ENCODE measurements around the gene PRDM16.

The PRDM16 gene

GRCh38 chr1:3323796-3324703 is 255.0 kb downstream of the PRDM16 start:
- H3K9ac ChIP-seq (ENCODE audit: low read length) = no peak overlapping the region
- no peaks in the 10 kb centered on the region for H3K4me1 ChIP-seq (ENCODE audit: control insufficient read depth, insufficient read depth, low read length)
- H3K4me3 ChIP-seq (ENCODE audit: low read length) = no peak overlapping the region
- no peaks in the 10 kb centered on the region for H3K36me3 ChIP-seq (ENCODE audit: control insufficient read depth, insufficient read depth, low read length)
- H3K27ac ChIP-seq (ENCODE audit: low read depth, low read length) = no peak overlapping the region
- peaks cover 4% of the 10 kb centered on the region for H3K27me3 ChIP-seq (ENCODE audit: control insufficient read depth, insufficient read depth, low read length)

- H3K4me1 ChIP-seq (ENCODE audit: control insufficient read depth, insufficient read depth, low read length) = no peaks in the 10 kb centered on the region
- peaks cover 4% of the 10 kb centered on the region for H3K27me3 ChIP-seq (ENCODE audit: control insufficient read depth, insufficient read depth, low read length)
- no peaks in the 10 kb centered on the region for H3K36me3 ChIP-seq (ENCODE audit: control insufficient read depth, insufficient read depth, low read length)
- H3K4me3 ChIP-seq (ENCODE audit: low read length) = no peak overlapping the region
- no peak overlapping the region for H3K27ac ChIP-seq (ENCODE audit: low read depth, low read length)
- no peak overlapping the region for H3K9ac ChIP-seq (ENCODE audit: low read length)
These were observed 255.9 kb downstream of the PRDM16 start for GRCh38 chr1:3324704-3325535.

GRCh38 chr1:3326516-3327388 is 257.7 kb downstream of the PRDM16 start:
- Histone ChIP-seq H3K4me1 (ENCODE audit: control insufficient read depth, insufficient read depth, low read length) (no peaks in the 10 kb centered on the region), H3K4me3 (ENCODE audit: low read length) (no peak overlapping the region), H3K27me3 (ENCODE audit: control insufficient read depth, insufficient read depth, low read length) (peaks cover 4% of the 10 kb centered on the region), H3K9ac (ENCODE audit: low read length) (no peak overlapping the region), H3K27ac (ENCODE audit: low read depth, low read length) (no peak overlapping the region), H3K36me3 (ENCODE audit: control insufficient read depth, insufficient read depth, low read length) (no peaks in the 10 kb centered on the region)

GRCh38 chr1:3327389-3327702 is 258.3 kb downstream of the PRDM16 start:
- Histone ChIP-seq H3K27me3 (ENCODE audit: control insufficient read depth, insufficient read depth, low read length) (peaks cover 4% of the 10 kb centered on the region), H3K36me3 (ENCODE audit: control insufficient read depth, insufficient read depth, low read length) (no peaks in the 10 kb centered on the region), H3K4me3 (ENCODE audit: low read length) (no peak overlapping the region), H3K4me1 (ENCODE audit: control insufficient read depth, insufficient read depth, low read length) (no peaks in the 10 kb centered on the region), H3K27ac (ENCODE audit: low read depth, low read length) (no peak overlapping the region), H3K9ac (ENCODE audit: low read length) (no peak overlapping the region)

- H3K4me3 ChIP-seq (ENCODE audit: low read length) = no peak overlapping the region
- no peaks in the 10 kb centered on the region for H3K4me1 ChIP-seq (ENCODE audit: control insufficient read depth, insufficient read depth, low read length)
- no peak overlapping the region for H3K9ac ChIP-seq (ENCODE audit: low read length)
- no peak overlapping the region for H3K27ac ChIP-seq (ENCODE audit: low read depth, low read length)
- no peaks in the 10 kb centered on the region for H3K27me3 ChIP-seq (ENCODE audit: control insufficient read depth, insufficient read depth, low read length)
- no peaks in the 10 kb centered on the region for H3K36me3 ChIP-seq (ENCODE audit: control insufficient read depth, insufficient read depth, low read length)
These were observed 259.1 kb downstream of the PRDM16 start for GRCh38 chr1:3327936-3328590.

- no peak overlapping the region for H3K27ac ChIP-seq (ENCODE audit: low read depth, low read length)
- no peaks in the 10 kb centered on the region for H3K36me3 ChIP-seq (ENCODE audit: control insufficient read depth, insufficient read depth, low read length)
- H3K4me3 ChIP-seq (ENCODE audit: low read length) = no peak overlapping the region
- no peaks in the 10 kb centered on the region for H3K27me3 ChIP-seq (ENCODE audit: control insufficient read depth, insufficient read depth, low read length)
- H3K9ac ChIP-seq (ENCODE audit: low read length) = no peak overlapping the region
- H3K4me1 ChIP-seq (ENCODE audit: control insufficient read depth, insufficient read depth, low read length) = no peaks in the 10 kb centered on the region
These were observed 260.8 kb downstream of the PRDM16 start for GRCh38 chr1:3329640-3330281.

- Histone ChIP-seq H3K36me3 (ENCODE audit: control insufficient read depth, insufficient read depth, low read length) (no peaks in the 10 kb centered on the region), H3K4me1 (ENCODE audit: control insufficient read depth, insufficient read depth, low read length) (no peaks in the 10 kb centered on the region), H3K27ac (ENCODE audit: low read depth, low read length) (no peak overlapping the region), H3K4me3 (ENCODE audit: low read length) (no peak overlapping the region), H3K9ac (ENCODE audit: low read length) (no peak overlapping the region), H3K27me3 (ENCODE audit: control insufficient read depth, insufficient read depth, low read length) (no peaks in the 10 kb centered on the region)
These were observed 261.8 kb downstream of the PRDM16 start for GRCh38 chr1:3330771-3331245.

- no peak overlapping the region for H3K4me3 ChIP-seq (ENCODE audit: low read length)
- H3K36me3 ChIP-seq (ENCODE audit: control insufficient read depth, insufficient read depth, low read length) = no peaks in the 10 kb centered on the region
- no peaks in the 10 kb centered on the region for H3K4me1 ChIP-seq (ENCODE audit: control insufficient read depth, insufficient read depth, low read length)
- H3K27me3 ChIP-seq (ENCODE audit: control insufficient read depth, insufficient read depth, low read length) = no peaks in the 10 kb centered on the region
- no peak overlapping the region for H3K27ac ChIP-seq (ENCODE audit: low read depth, low read length)
- H3K9ac ChIP-seq (ENCODE audit: low read length) = no peak overlapping the region
These were observed 262.6 kb downstream of the PRDM16 start for GRCh38 chr1:3331564-3331963.

- Histone ChIP-seq H3K9ac (ENCODE audit: low read length) (no peak overlapping the region), H3K4me3 (ENCODE audit: low read length) (no peak overlapping the region), H3K27ac (ENCODE audit: low read depth, low read length) (no peak overlapping the region), H3K36me3 (ENCODE audit: control insufficient read depth, insufficient read depth, low read length) (no peaks in the 10 kb centered on the region), H3K4me1 (ENCODE audit: control insufficient read depth, insufficient read depth, low read length) (no peaks in the 10 kb centered on the region), H3K27me3 (ENCODE audit: control insufficient read depth, insufficient read depth, low read length) (no peaks in the 10 kb centered on the region)
These were observed 263.0 kb downstream of the PRDM16 start for GRCh38 chr1:3332043-3332442.

GRCh38 chr1:3332662-3333061 is 263.7 kb downstream of the PRDM16 start:
- no peaks in the 10 kb centered on the region for H3K27me3 ChIP-seq (ENCODE audit: control insufficient read depth, insufficient read depth, low read length)
- H3K36me3 ChIP-seq (ENCODE audit: control insufficient read depth, insufficient read depth, low read length) = no peaks in the 10 kb centered on the region
- no peak overlapping the region for H3K4me3 ChIP-seq (ENCODE audit: low read length)
- no peak overlapping the region for H3K9ac ChIP-seq (ENCODE audit: low read length)
- no peaks in the 10 kb centered on the region for H3K4me1 ChIP-seq (ENCODE audit: control insufficient read depth, insufficient read depth, low read length)
- no peak overlapping the region for H3K27ac ChIP-seq (ENCODE audit: low read depth, low read length)

- H3K9ac ChIP-seq (ENCODE audit: low read length) = no peak overlapping the region
- H3K27me3 ChIP-seq (ENCODE audit: control insufficient read depth, insufficient read depth, low read length) = no peaks in the 10 kb centered on the region
- H3K4me3 ChIP-seq (ENCODE audit: low read length) = no peak overlapping the region
- H3K27ac ChIP-seq (ENCODE audit: low read depth, low read length) = no peak overlapping the region
- H3K36me3 ChIP-seq (ENCODE audit: control insufficient read depth, insufficient read depth, low read length) = no peaks in the 10 kb centered on the region
- no peaks in the 10 kb centered on the region for H3K4me1 ChIP-seq (ENCODE audit: control insufficient read depth, insufficient read depth, low read length)
These were observed 264.9 kb downstream of the PRDM16 start for GRCh38 chr1:3333903-3334302.

Measured in rectal smooth muscle tissue (tissue), 1 donor.